Common myeloid progenitor, CD34-positive (primary cell): ENCODE results near the gene CCL20.

ENCODE experiments used
- CTCF ChIA-PET: fragments of 350-600 bp; sonication (Branson Sonifier 250); formaldehyde crosslinking; loops from one replicate; lab custom pipeline; 2021; ENCODE audit warnings: antibody characterized with exemption; lab: Charles Lee
- POLR2A ChIA-PET: fragments of 350-600 bp; sonication (Branson Sonifier 250); formaldehyde crosslinking; loops from one replicate; lab custom pipeline; 2021; ENCODE audit warnings: antibody characterized with exemption; lab: Charles Lee
- DNase-seq, 3 donors: peaks; one replicate each; pipeline versions ENCODE4 v3.0.0 to v3.0.0-alpha.2; 2013
- H3K27ac ChIP-seq, 2 experiments: 1 replicate in 1 of 2; 2 replicates in 1 of 2; pipeline ENCODE4 v1.7.0; 2013; ENCODE audit warnings: inconsistent platforms in 2 of 2, low read length in 2 of 2, mild to moderate bottlenecking in 2 of 2, low read depth in 1 of 2, moderate library complexity in 1 of 2; ENCODE audit not compliant: severe bottlenecking in 2 of 2, insufficient read depth in 1 of 2, poor library complexity in 1 of 2
- H3K27me3 ChIP-seq, 5 experiments: replicated peaks in 2 of 5; 1 replicate in 3 of 5; 2 replicates in 2 of 5; pipeline versions ENCODE4 v1.6.1 to v1.7.0; 2013; ENCODE audit warnings: low read length in 4 of 5, mild to moderate bottlenecking in 2 of 5, moderate library complexity in 2 of 5, inconsistent platforms in 1 of 5; ENCODE audit not compliant: insufficient read depth in 5 of 5, control insufficient read depth in 4 of 5
- H3K36me3 ChIP-seq, 4 experiments: 1 replicate in 2 of 4; 2 replicates in 2 of 4; pipeline versions ENCODE4 v1.6.1 to v1.7.0; 2013; ENCODE audit warnings: low read length in 3 of 4, control low read depth in 1 of 4, mild to moderate bottlenecking in 1 of 4; ENCODE audit not compliant: control insufficient read depth in 4 of 4, insufficient read depth in 4 of 4
- H3K4me1 ChIP-seq, 4 experiments: 1 replicate in 3 of 4; 2 replicates in 1 of 4; pipeline versions ENCODE4 v1.6.1 to v1.7.1; 2013; ENCODE audit warnings: low read length in 3 of 4, mild to moderate bottlenecking in 3 of 4, control low read depth in 1 of 4, inconsistent platforms in 1 of 4, moderate library complexity in 1 of 4; ENCODE audit not compliant: control insufficient read depth in 4 of 4, insufficient read depth in 4 of 4; ENCODE audit errors: control extremely low read depth in 1 of 4
- H3K4me3 ChIP-seq, 7 experiments: 1 replicate in 4 of 7; 2 replicates in 3 of 7; pipeline versions ENCODE4 v1.5.1 to v1.7.0; 2013; ENCODE audit warnings: mild to moderate bottlenecking in 7 of 7, low read length in 6 of 7, moderate library complexity in 6 of 7, inconsistent platforms in 2 of 7, low read depth in 2 of 7, control low read depth in 1 of 7; ENCODE audit not compliant: insufficient read depth in 4 of 7, control insufficient read depth in 1 of 7; ENCODE audit errors: extremely low read depth in 1 of 7
- H3K9me3 ChIP-seq, 5 experiments: 1 replicate in 4 of 5; 2 replicates in 1 of 5; pipeline versions ENCODE4 v1.6.1 to v1.7.1; 2013; ENCODE audit warnings: low read length in 4 of 5, mild to moderate bottlenecking in 2 of 5, inconsistent platforms in 1 of 5, low read depth in 1 of 5, moderate library complexity in 1 of 5; ENCODE audit not compliant: control insufficient read depth in 4 of 5, insufficient read depth in 2 of 5; ENCODE audit errors: control extremely low read depth in 1 of 5
- WGBS: methylation state at CpG from one replicate; pipeline ENCODE4 v1.1.5; 2013; ENCODE audit not compliant: insufficient coverage; 5-methylcytosine and 5-hydroxymethylcytosine counted together

CCL20 gene

GRCh38 chr2:227862227-227862740 lies 48.6 kb downstream of the CCL20 start:
- Histone ChIP-seq H3K36me3 (no peaks in the 10 kb centered on the region), H3K27ac (no peak overlapping the region), H3K27me3 (no peaks in the 10 kb centered on the region), H3K4me1 (no peaks in the 10 kb centered on the region), H3K9me3 (no peaks in the 10 kb centered on the region), H3K4me3 (no peak overlapping the region)
- 60% methylated on average over 1 of the region's 8 CpGs for WGBS
- CTCF ChIA-PET = interaction anchor here (0.6 to 2.4 kb wide), 7 partner anchors 10 to 204 kb away, joined by 3 to 9 read pairs (median 5); no protein-coding TSS in a partner anchor
- peak; percentile 43 to 67 (median 54) for DNase-seq
- POLR2A ChIA-PET = no interaction called here

GRCh38 chr2:227862741-227863588 lies 49.3 kb downstream of the CCL20 start:
- H3K4me3 ChIP-seq = no peak overlapping the region
- no peak for DNase-seq
- CTCF ChIA-PET = interaction anchor here (0.6 to 2.4 kb wide), 9 partner anchors 10 to 204 kb away, joined by 3 to 9 read pairs (median 3); no protein-coding TSS in a partner anchor
- 90% methylated on average over 7 of the region's 7 CpGs for WGBS
- H3K4me1 ChIP-seq = no peaks in the 10 kb centered on the region
- POLR2A ChIA-PET = no interaction called here
- H3K9me3 ChIP-seq = no peaks in the 10 kb centered on the region
- H3K27me3 ChIP-seq = no peaks in the 10 kb centered on the region
- H3K36me3 ChIP-seq = no peaks in the 10 kb centered on the region
- no peak overlapping the region for H3K27ac ChIP-seq

- CTCF ChIA-PET = interaction anchor here (1.1 kb wide), 2 partner anchors 18 to 206 kb away, joined by 3 to 4 read pairs; no protein-coding TSS in a partner anchor
- Histone ChIP-seq H3K36me3 (no peaks in the 10 kb centered on the region), H3K4me1 (no peaks in the 10 kb centered on the region), H3K4me3 (no peak overlapping the region), H3K9me3 (no peaks in the 10 kb centered on the region), H3K27ac (no peak overlapping the region), H3K27me3 (peaks cover 0 to 2% (median 0%) of the 10 kb centered on the region in 5 experiments)
- DNase-seq = no peak
- 90% methylated on average over 9 of the region's 9 CpGs for WGBS
- POLR2A ChIA-PET = no interaction called here
These were observed 50.6 kb downstream of the CCL20 start for GRCh38 chr2:227864161-227864756.

- WGBS = 94% methylated on average over 4 of the region's 4 CpGs
- ChIA-PET CTCF (no interaction called here), POLR2A (no interaction called here)
- Histone ChIP-seq H3K27me3 (peaks cover 0 to 6% (median 0%) of the 10 kb centered on the region in 5 experiments), H3K4me3 (no peak overlapping the region), H3K36me3 (no peaks in the 10 kb centered on the region), H3K4me1 (no peaks in the 10 kb centered on the region), H3K27ac (no peak overlapping the region), H3K9me3 (no peaks in the 10 kb centered on the region)
- no peak for DNase-seq
These were observed 51.6 kb downstream of the CCL20 start for GRCh38 chr2:227865291-227865690.
